Erythroblast (primary cell): ENCODE data around the gene PIP5K1A.
"Not testable (repeated sequence)": the region's sequence is repeated elsewhere in the genome, so short reads cannot be mapped to it uniquely, and the experiment has no call there.

Experiments
- DNase-seq, 2 experiments: peaks; one replicate each; lab custom pipeline; 2025; lab: John Stamatoyannopoulos, UW
- GATA1 ChIP-seq: IDR thresholded peaks from 2 replicates; pipeline ENCODE4 v1.6.1; 2011; ENCODE audit warnings: low read depth, mild to moderate bottlenecking, control low read depth, low read length, moderate library complexity
- POLR2A ChIP-seq: IDR thresholded peaks from 2 replicates; pipeline ENCODE4 v1.6.1; 2011; ENCODE audit warnings: mild to moderate bottlenecking, low read length

PIP5K1A gene

GRCh38 chr1:151254217-151255213, 56.2 kb downstream of the PIP5K1A start, which contains the start of gene PSMD4:
PSMD4 (plus strand) TSS chr1:151254734; CDS start chr1:151254783, 49 bp downstream.
- DNase-seq = peak; percentile 98
- TF ChIP-seq GATA1 (no peak), POLR2A (peak; percentile 92)

DNA sequence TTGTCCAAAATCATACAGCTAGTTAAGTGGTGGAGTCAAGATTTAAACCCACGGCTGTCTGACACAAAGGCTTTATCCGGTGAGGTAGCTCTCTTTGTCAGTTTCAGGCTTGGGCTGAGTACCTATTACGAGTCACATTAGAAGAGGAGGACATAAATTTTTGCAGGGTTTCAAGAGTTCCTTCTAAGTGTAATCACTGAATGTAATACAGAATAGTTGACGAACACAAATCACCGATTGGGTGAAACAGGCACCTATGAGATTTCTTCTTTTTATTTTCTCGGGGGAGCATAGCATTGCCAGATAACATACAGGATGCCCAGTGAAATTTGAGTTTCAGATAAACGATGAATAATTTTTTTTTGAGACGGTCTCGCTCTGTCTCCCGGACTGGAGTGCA, 57.0 kb downstream of the PIP5K1A start:
- TF ChIP-seq POLR2A = no peak
- TF ChIP-seq GATA1 = no peak
- peak; percentile 17 to 51 for DNase-seq

DNA sequence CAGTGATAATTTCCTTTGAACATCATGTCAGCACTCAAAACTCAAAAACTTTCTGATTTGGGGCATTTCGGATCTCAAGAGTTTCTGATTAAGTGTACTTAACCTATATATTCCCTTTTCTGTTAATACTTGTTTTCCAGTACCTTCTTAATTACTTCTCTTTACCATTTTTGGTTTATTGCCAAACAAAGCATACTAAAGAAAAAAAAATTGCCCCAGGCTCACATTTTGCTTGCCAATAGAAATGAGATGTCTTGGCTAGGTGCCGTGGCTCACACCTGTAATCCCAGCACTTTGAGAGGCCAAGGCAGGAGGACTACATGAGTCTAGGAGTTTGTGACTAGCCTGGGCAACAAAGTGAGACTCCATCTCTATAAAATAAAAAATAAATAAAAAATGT, 61.0 kb downstream of the PIP5K1A start:
- no peak for TF ChIP-seq POLR2A
- TF ChIP-seq GATA1 = no peak
- DNase-seq = no peak

DNA sequence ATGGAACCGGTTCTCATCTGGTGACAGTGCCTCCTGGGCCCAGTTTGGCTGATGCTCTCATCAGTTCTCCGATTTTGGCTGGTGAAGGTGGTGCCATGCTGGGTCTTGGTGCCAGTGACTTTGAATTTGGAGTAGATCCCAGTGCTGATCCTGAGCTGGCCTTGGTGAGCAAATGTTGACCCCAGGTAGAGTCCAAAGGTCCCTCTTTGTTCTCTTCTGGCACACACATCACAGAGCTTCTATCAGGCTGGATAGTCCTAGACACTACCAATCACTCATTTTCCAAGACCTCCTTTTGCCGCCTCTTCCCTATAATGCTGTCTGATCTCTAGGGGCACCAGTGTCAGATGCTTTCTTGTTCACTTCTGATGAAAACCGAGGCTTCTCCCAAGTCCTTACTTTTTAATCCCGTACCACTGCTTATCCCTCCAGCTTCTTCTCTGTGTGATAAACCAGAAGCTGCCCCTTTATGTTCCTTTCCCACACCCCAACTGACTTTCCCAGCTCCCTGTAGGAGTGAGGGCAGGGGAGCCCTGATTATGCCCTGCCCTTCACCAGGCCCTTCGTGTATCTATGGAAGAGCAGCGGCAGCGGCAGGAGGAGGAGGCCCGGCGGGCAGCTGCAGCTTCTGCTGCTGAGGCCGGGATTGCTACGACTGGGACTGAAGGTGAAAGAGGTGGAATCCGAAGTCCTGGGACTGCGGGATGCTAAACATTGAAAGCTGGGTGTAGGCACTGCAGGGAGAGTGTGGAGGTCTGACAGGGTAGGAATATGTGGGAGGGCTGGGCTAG, 67.3 kb downstream of the PIP5K1A start:
- TF ChIP-seq GATA1 (no peak), POLR2A (no peak)
- DNase-seq = no peak

- DNase-seq = no peak
- TF ChIP-seq POLR2A (no peak), GATA1 (no peak)
Observed at GRCh38 chr1:151266315-151266714, 68.0 kb downstream of the PIP5K1A start.

DNA sequence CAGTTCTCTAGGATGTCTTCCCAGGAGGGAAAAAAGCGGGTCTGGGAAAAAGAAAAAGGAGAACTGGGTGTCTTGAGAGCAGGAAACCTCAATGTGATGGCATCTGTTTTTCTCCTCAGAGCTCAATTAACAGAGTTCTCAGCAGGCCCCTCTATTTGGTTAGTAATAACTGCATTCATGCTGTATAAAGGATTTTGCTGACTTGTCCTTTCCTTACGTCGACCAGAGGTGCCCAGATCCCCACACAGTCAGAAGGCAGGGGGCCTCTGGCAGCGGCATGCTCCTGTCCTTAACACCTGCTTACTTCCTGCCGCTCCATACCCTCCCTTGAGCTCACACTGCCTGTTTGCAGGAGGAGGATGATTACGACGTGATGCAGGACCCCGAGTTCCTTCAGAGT, 68.5 kb downstream of the PIP5K1A start:
- TF ChIP-seq POLR2A (no peak), GATA1 (no peak)
- no peak for DNase-seq

GRCh38 chr1:151267760-151268159, 69.4 kb downstream of the PIP5K1A start:
- no peak for DNase-seq
- TF ChIP-seq GATA1 (no peak), POLR2A (no peak)

GRCh38 chr1:151273924-151274466, 75.6 kb downstream of the PIP5K1A start:
- TF ChIP-seq POLR2A (no peak), GATA1 (no peak)
- no peak for DNase-seq

DNA sequence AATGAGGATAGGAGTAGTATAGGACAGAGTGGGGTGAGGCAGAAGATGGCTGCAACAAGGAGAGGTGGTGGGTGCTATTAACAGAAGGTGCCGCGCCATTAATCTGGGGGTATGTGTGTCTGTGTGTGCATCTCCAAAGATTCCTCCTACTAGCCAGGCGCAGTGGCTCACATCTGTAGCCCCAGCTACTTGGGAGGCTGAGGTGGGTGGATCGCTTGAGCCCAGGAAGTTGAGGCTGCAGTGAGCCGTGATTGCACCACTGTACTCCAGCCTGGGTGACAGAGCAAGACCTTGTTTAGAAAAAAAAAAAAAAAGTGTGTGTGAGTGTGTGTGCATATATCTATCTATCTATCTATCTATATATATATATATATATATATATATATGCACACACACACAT, 77.0 kb downstream of the PIP5K1A start:
- DNase-seq = not testable (repeated sequence)

- DNase-seq = no peak
- TF ChIP-seq POLR2A (no peak), GATA1 (no peak)
Observed at GRCh38 chr1:151277249-151277648, 78.9 kb downstream of the PIP5K1A start.

DNA sequence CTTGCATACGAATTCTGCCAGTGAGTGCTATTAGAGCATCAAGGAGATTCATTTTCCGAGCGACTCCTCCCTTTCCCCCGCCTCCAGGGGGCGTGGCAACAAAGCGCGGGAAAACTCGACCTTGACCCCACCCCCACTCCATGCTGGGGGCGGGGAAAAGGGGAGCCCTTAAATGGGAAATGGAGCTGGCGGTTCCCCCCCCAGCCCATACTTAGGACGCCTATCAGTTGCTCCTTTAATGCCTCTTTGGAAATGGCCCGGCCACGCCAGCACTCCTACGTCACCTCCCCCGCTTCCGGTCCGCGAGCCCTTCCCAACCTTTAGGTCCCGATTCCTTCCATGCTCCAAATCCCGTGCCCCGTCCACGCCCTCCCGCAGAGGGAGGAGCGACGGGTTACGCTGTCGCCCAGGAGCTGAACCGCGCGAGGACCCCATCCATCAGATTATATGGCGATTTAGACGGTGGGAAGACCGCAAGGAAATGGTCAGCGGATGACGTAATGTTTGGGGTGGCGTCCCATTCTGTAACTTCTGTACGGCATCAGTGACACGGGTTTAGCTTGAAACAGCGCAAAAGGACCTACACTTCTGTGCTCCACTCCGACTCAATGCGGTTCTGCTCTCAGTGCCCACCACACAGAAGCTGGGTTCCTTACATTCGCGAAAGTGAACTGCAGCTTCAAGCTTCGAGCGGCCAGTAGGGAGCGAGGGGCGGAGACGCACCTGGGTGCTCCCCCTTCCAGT, 83.0 kb downstream of the PIP5K1A start:
- TF ChIP-seq GATA1 = no peak
- TF ChIP-seq POLR2A = peak; percentile 85
- peak; percentile 99 for DNase-seq

DNA sequence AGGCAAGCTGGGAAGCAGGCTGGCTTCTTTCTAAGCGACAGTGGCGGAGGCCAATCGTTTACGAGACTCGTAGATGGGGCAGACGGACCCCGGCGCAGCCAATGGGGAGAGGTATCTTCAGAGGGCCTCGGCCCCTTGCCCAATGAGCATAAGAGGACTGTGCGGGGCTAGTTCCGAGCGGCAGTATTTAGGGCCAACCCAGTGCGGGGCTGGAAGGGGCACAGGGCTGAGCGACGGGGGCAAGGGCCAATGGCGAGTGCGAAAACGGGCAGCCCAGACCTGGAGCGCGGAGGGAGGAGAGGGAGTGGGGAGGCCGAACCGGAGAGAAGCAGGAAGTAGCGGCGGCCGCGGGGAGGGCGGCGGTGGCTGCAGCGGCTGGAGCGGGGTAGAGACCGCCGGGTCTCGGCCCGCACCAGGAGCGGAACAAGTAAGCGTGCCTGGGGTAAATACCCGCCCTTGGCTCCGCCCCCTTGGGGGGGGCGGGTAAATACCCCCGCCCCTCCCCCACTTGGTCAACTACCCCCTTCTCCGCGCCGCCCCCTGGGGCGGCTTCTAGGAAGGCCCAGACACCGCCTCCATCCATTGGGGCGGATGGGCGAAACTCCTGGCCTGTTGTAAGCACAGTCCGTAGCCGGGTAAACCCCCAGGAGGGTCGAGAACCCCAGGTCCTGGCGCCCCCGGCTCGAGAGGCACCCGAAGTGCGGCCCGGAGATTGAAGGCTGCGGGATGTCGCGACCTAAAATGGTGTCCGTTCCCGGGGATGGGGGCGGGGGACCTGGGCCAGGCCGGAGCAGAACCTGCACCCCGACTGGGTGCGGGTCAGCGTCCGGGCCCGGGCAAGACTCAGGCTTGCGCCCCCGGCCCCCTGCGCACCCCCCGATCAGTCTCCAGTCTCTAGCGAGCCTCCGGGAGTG, 83.9 kb downstream of the PIP5K1A start, which contains the start of gene ZNF687:
TSS of gene ZNF687 (plus strand) at position 331 of the 914 bp plus-strand sequence. CDS start 3,993 bp downstream, outside the sequence.
- peak; percentile 100 for DNase-seq
- no peak for TF ChIP-seq GATA1
- TF ChIP-seq POLR2A = peak; percentile 71
